Keratinocyte (primary cell): Measurements from ENCODE around the gene ETV1. TPM values are rescaled to one million over a fixed set of nuclear protein-coding genes. Genes with fewer than 3 reads are reported as not detected.

Source experiments
- DNase-seq: peaks from one replicate; pipeline ENCODE4 v3.0.0-alpha.2; 2011; ENCODE audit warnings: low read depth, missing footprints, low spot score
- FAIRE-seq: peaks from 2 replicates; lab custom pipeline; 2011; peaks lifted over from hg19 to GRCh38; lab: Jason Lieb, UNC
- H2AFZ ChIP-seq: 2 replicates; pipeline ENCODE4 v1.6.0; 2012; ENCODE audit warnings: low read length, control low read depth, inconsistent platforms; ENCODE audit not compliant: control insufficient read depth
- H3K27ac ChIP-seq: 2 replicates; pipeline ENCODE4 v1.5.1; 2011; ENCODE audit warnings: low read length; ENCODE audit not compliant: control insufficient read depth, insufficient read depth
- H3K27me3 ChIP-seq: 3 replicates; pipeline ENCODE4 v1.6.0; 2011; ENCODE audit warnings: low read length; ENCODE audit not compliant: control insufficient read depth, insufficient read depth; ENCODE audit errors: extremely low read depth
- H3K36me3 ChIP-seq, 2 experiments: 2 replicates in 1 of 2; 3 replicates in 1 of 2; pipeline ENCODE4 v1.5.1; 2011; ENCODE audit warnings: low read length in 2 of 2, mild to moderate bottlenecking in 1 of 2; ENCODE audit not compliant: control insufficient read depth in 2 of 2, insufficient read depth in 2 of 2; ENCODE audit errors: extremely low read depth in 1 of 2
- H3K4me1 ChIP-seq: 3 replicates; pipeline ENCODE4 v1.5.1; 2011; ENCODE audit warnings: low read length; ENCODE audit not compliant: control insufficient read depth, insufficient read depth; ENCODE audit errors: extremely low read depth
- H3K4me2 ChIP-seq: 3 replicates; pipeline ENCODE4 v1.6.0; 2011; ENCODE audit warnings: low read depth, low read length; ENCODE audit not compliant: control insufficient read depth, insufficient read depth; ENCODE audit errors: extremely low read depth
- H3K4me3 ChIP-seq, 3 experiments: fragments of 200-600 bp in 1 of 3; sonication (generic) in 1 of 3; 2 replicates in 2 of 3; 3 replicates in 1 of 3; pipeline ENCODE4 v1.5.1; 2011 to 2016; ENCODE audit warnings: low read length in 3 of 3, mild to moderate bottlenecking in 3 of 3, control low read depth in 2 of 3, inconsistent platforms in 1 of 3, low read depth in 1 of 3, mixed read lengths in 1 of 3, mixed run types in 1 of 3, moderate library complexity in 1 of 3; ENCODE audit not compliant: control insufficient read depth in 2 of 3, insufficient read depth in 2 of 3; ENCODE audit errors: extremely low read depth in 1 of 3
- H3K79me2 ChIP-seq: 2 replicates; pipeline ENCODE4 v1.6.0; 2012; ENCODE audit warnings: low read length; ENCODE audit not compliant: control insufficient read depth, insufficient read depth
- H3K9ac ChIP-seq: 3 replicates; pipeline ENCODE4 v1.6.0; 2011; ENCODE audit warnings: low read length; ENCODE audit not compliant: control insufficient read depth, insufficient read depth; ENCODE audit errors: extremely low read depth
- H3K9me1 ChIP-seq: 3 replicates; pipeline ENCODE4 v1.6.0; 2011; ENCODE audit warnings: low read length; ENCODE audit not compliant: control insufficient read depth, insufficient read depth; ENCODE audit errors: extremely low read depth
- H3K9me3 ChIP-seq: 2 replicates; pipeline ENCODE4 v1.5.1; 2012; ENCODE audit warnings: low read depth, low read length; ENCODE audit not compliant: control insufficient read depth
- H4K20me1 ChIP-seq: 3 replicates; pipeline ENCODE4 v1.6.0; 2011; ENCODE audit warnings: low read length; ENCODE audit not compliant: control insufficient read depth, insufficient read depth; ENCODE audit errors: extremely low read depth
- CTCF ChIP-seq, 3 experiments: IDR thresholded peaks in 1 of 3; conservative IDR thresholded peaks in 1 of 3; optimal IDR thresholded peaks in 1 of 3; 2 replicates in 2 of 3; 3 replicates in 1 of 3; pipeline versions ENCODE3 to v1.5.1; 2011; ENCODE audit warnings: low read length in 3 of 3, mild to moderate bottlenecking in 3 of 3, moderate library complexity in 2 of 3, control low read depth in 1 of 3, inconsistent platforms in 1 of 3; ENCODE audit not compliant: insufficient read depth in 2 of 3; ENCODE audit errors: extremely low read depth in 1 of 3
- EZH2 ChIP-seq: IDR thresholded peaks from one replicate; pipeline ENCODE4 v1.6.1; 2012; ENCODE audit warnings: inconsistent platforms, mild to moderate bottlenecking, low read length, moderate library complexity
- dilution Hi-C: fragments of 300-500 bp; cut with MboI; formaldehyde crosslinking; loops from one replicate; pipeline ENCODE4 v1.7.0; 2020; ENCODE audit warnings: low sequenced_read_pairs; ENCODE audit not compliant: extremely low pct_ligation_motif_present
- polyA plus RNA-seq, 5 experiments: library from polyadenylated mRNA; depleted of rRNA in 3 of 5; stranded (reverse) in 3 of 5; stranded (forward) in 1 of 5; unstranded in 1 of 5; fragments of >200 nt; gene quantifications; 1 replicate in 1 of 5; 2 replicates in 3 of 5; 3 replicates in 1 of 5; pipeline versions ENCODE4 v1.2.1 to v1.2.3, GENCODE V29; 2011 to 2012; ENCODE audit warnings: missing spikeins in 2 of 5, low read depth in 1 of 5, low replicate concordance in 1 of 5

The ETV1 gene
- polyA plus RNA-seq, 1 donor (not counting 4 experiments of a cell fraction or from before 2014, with no cell fraction given) = 5.0 TPM

DNA sequence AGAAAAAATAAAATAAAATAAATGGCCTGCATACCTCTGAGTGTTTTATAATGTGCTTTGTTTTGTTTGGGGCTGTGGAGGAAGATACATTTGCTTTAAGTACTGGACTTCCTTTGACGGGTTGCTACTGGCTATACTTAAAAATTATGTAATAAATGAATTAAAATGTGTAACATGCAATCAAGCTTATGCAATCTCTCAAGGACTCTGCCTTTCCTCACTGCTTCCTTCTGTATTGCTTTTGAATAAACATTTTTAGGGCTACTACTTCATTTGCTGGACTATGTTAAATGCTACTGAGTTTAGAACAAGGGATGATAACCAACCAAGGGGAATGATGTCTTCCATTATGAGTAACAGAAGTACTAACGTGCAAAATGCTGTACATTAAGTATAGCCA, 91.6 kb downstream of the ETV1 start:
- H2AFZ ChIP-seq = no peak overlapping the region
- DNase-seq = no peak
- no peak overlapping the region for H3K9ac ChIP-seq
- FAIRE-seq = no peak
- H3K9me3 ChIP-seq = no peaks in the 10 kb centered on the region
- H3K79me2 ChIP-seq = no peaks in the 10 kb centered on the region
- no peaks in the 10 kb centered on the region for H4K20me1 ChIP-seq
- H3K27me3 ChIP-seq = no peaks in the 10 kb centered on the region
- no peak overlapping the region for H3K27ac ChIP-seq
- H3K4me2 ChIP-seq = no peak overlapping the region
- H3K4me1 ChIP-seq = no peaks in the 10 kb centered on the region
- no peak overlapping the region for H3K4me3 ChIP-seq
- no peaks in the 10 kb centered on the region for H3K36me3 ChIP-seq
- H3K9me1 ChIP-seq = no peaks in the 10 kb centered on the region
- TF ChIP-seq EZH2 = no peak
- TF ChIP-seq CTCF (optimal IDR thresholded peaks at IDR 0.05 in 1 of 3, IDR thresholded peaks at IDR 0.05 in 1 of 3, conservative IDR thresholded peaks at IDR 0.05 in 1 of 3; ENCODE audit: extremely low read depth in 1 of 3, insufficient read depth in 2 of 3, low read length in 3 of 3) = no peak
- dilution Hi-C loops = no loop called here

DNA sequence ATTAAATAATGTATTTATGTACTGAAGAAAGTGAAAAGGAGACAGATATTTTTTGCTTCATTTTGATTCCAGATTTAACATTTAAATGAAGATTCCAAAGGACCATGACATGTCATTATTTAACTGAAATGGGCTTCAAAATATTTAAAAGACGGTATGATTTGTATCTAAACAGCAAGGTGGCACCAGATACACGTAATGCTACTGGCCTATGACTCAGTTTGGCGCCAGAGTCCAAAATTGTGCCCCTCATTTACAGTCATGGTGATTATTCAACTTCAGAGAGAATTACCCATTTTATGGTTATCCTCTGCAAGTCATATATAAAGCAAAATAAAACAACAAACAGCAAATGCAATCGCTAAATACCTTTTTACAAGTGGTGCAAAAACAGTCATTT, 94.5 kb downstream of the ETV1 start:
- H3K36me3 ChIP-seq = no peaks in the 10 kb centered on the region
- no peak overlapping the region for H3K4me2 ChIP-seq
- DNase-seq (no peak), FAIRE-seq (no peak)
- H3K9me1 ChIP-seq = no peaks in the 10 kb centered on the region
- no peaks in the 10 kb centered on the region for H3K79me2 ChIP-seq
- H3K4me3 ChIP-seq = no peak overlapping the region
- TF ChIP-seq CTCF (optimal IDR thresholded peaks at IDR 0.05 in 1 of 3, IDR thresholded peaks at IDR 0.05 in 1 of 3, conservative IDR thresholded peaks at IDR 0.05 in 1 of 3; ENCODE audit: extremely low read depth in 1 of 3, insufficient read depth in 2 of 3, low read length in 3 of 3) (no peak), EZH2 (no peak)
- no peaks in the 10 kb centered on the region for H3K27me3 ChIP-seq
- dilution Hi-C loops = no loop called here
- no peak overlapping the region for H2AFZ ChIP-seq
- H4K20me1 ChIP-seq = no peaks in the 10 kb centered on the region
- no peak overlapping the region for H3K9ac ChIP-seq
- H3K9me3 ChIP-seq = no peaks in the 10 kb centered on the region
- H3K27ac ChIP-seq = no peak overlapping the region
- H3K4me1 ChIP-seq = no peaks in the 10 kb centered on the region
